NOMO-1 treated with dmso at 0.1 percent for 144 hours (cell line): ENCODE measurements around the gene B4GALT5.
"Not testable (repeated sequence)": the region's sequence is repeated elsewhere in the genome, so short reads cannot be mapped to it uniquely, and the experiment has no call there.

ENCODE experiments used
- DNase-seq: peaks from one replicate; lab custom pipeline; 2025; ENCODE audit not compliant: unreplicated experiment; lab: John Stamatoyannopoulos, UW

B4GALT5 gene

GRCh38 chr20:49631061-49631716 lies 82.5 kb downstream of the B4GALT5 start:
- no peak for DNase-seq

- no peak for DNase-seq
Measured at GRCh38 chr20:49630396-49630951, 83.2 kb downstream of the B4GALT5 start.

- DNase-seq: no peak
Measured at GRCh38 chr20:49629606-49630005, 84.1 kb downstream of the B4GALT5 start.

GRCh38 chr20:49628280-49628679 lies 85.4 kb downstream of the B4GALT5 start:
- DNase-seq: not testable (repeated sequence)

- no peak for DNase-seq
Measured at GRCh38 chr20:49627329-49627761, 86.3 kb downstream of the B4GALT5 start.

- not testable (repeated sequence) for DNase-seq
Measured at GRCh38 chr20:49624988-49625387, 88.7 kb downstream of the B4GALT5 start.

- no peak for DNase-seq
Measured at GRCh38 chr20:49624317-49624716, 89.4 kb downstream of the B4GALT5 start.

GRCh38 chr20:49622243-49622642 lies 91.4 kb downstream of the B4GALT5 start:
- no peak for DNase-seq

- DNase-seq: peak; percentile 39
Measured at GRCh38 chr20:49620364-49621240, 93.1 kb downstream of the B4GALT5 start.

- DNase-seq: no peak
Measured at GRCh38 chr20:49619113-49620048, 94.3 kb downstream of the B4GALT5 start.

- DNase-seq: no peak
Measured at GRCh38 chr20:49618289-49618688, 95.4 kb downstream of the B4GALT5 start.

- not testable (repeated sequence) for DNase-seq
Measured at GRCh38 chr20:49617394-49617793, 96.3 kb downstream of the B4GALT5 start.

GRCh38 chr20:49616154-49617007 lies 97.3 kb downstream of the B4GALT5 start:
- DNase-seq: no peak

GRCh38 chr20:49615401-49616153 lies 98.1 kb downstream of the B4GALT5 start:
- DNase-seq: no peak

GRCh38 chr20:49615051-49615400 lies 98.7 kb downstream of the B4GALT5 start:
- not testable (repeated sequence) for DNase-seq

GRCh38 chr20:49614338-49615050 lies 99.2 kb downstream of the B4GALT5 start:
- no peak for DNase-seq

- no peak for DNase-seq
Measured at GRCh38 chr20:49612127-49612738, 101.4 kb downstream of the B4GALT5 start.

- not testable (repeated sequence) for DNase-seq
Measured at GRCh38 chr20:49611539-49612126, 102.0 kb downstream of the B4GALT5 start.
